ENCODE data around the gene UBE2Q2.

Gene UBE2Q2

GRCh38 chr15:75928680-75929608 lies 85.7 kb downstream of the UBE2Q2 start:
- DNase-seq = no peak

- DNase-seq = no peak
Observed at GRCh38 chr15:75929799-75930565, 86.7 kb downstream of the UBE2Q2 start.

GRCh38 chr15:75930866-75931265 lies 87.6 kb downstream of the UBE2Q2 start:
- no peak for DNase-seq

GRCh38 chr15:75942464-75942863 lies 99.2 kb downstream of the UBE2Q2 start:
- no peak for DNase-seq

GRCh38 chr15:75943246-75943645 lies 100.0 kb downstream of the UBE2Q2 start:
- no peak for DNase-seq

- DNase-seq = no peak
Observed at GRCh38 chr15:75943713-75944215, 100.5 kb downstream of the UBE2Q2 start.

- no peak for DNase-seq
Observed at GRCh38 chr15:75945953-75946352, 102.7 kb downstream of the UBE2Q2 start.

- no peak for DNase-seq
Observed at GRCh38 chr15:75947092-75947491, 103.8 kb downstream of the UBE2Q2 start.

- DNase-seq = no peak
Observed at GRCh38 chr15:75948761-75949296, 105.6 kb downstream of the UBE2Q2 start.
